ENCODE results near the gene ADGRF5.

ADGRF5 gene

GRCh38 chr6:46921731-46922130 is at the start of gene ADGRF5:
ADGRF5 (minus strand) TSS chr6:46921938; CDS start chr6:46906762, 15,176 bp downstream.
- no peaks in the 10 kb centered on the region for H3K27me3 Mint-ChIP-seq (ENCODE audit: low read depth)
- no peaks in the 10 kb centered on the region for H3K9me3 Mint-ChIP-seq
- no peak within 1 kb of the TSS for H3K4me3 Mint-ChIP-seq

GRCh38 chr6:46969206-46969605 is 47.5 kb upstream of the ADGRF5 start:
- no peak overlapping the region for H3K27ac Mint-ChIP-seq
- no peaks in the 10 kb centered on the region for H3K36me3 Mint-ChIP-seq (ENCODE audit: low read depth)
- no peaks in the 10 kb centered on the region for H3K9me3 Mint-ChIP-seq
- no peaks in the 10 kb centered on the region for H3K27me3 Mint-ChIP-seq (ENCODE audit: low read depth)
- no peak overlapping the region for H3K4me3 Mint-ChIP-seq
- no peak for DNase-seq (ENCODE audit: low spot score)
- no peaks in the 10 kb centered on the region for H3K4me1 Mint-ChIP-seq (ENCODE audit: low read depth)

More at GRCh38 chr6:46921731-46922130, at the start of gene ADGRF5:
- no peak for DNase-seq (ENCODE audit: low spot score)
- no peak within 1 kb of the TSS for H3K27ac Mint-ChIP-seq
- no peaks in the 10 kb centered on the region for H3K36me3 Mint-ChIP-seq (ENCODE audit: low read depth)
- H3K4me1 Mint-ChIP-seq (ENCODE audit: low read depth) = no peaks in the 10 kb centered on the region

GRCh38 chr6:46967826-46968349 is 46.1 kb upstream of the ADGRF5 start:
- Mint-ChIP-seq H3K4me3 (no peak overlapping the region), H3K36me3 (ENCODE audit: low read depth) (no peaks in the 10 kb centered on the region), H3K9me3 (no peaks in the 10 kb centered on the region), H3K27ac (no peak overlapping the region), H3K27me3 (ENCODE audit: low read depth) (no peaks in the 10 kb centered on the region), H3K4me1 (ENCODE audit: low read depth) (no peaks in the 10 kb centered on the region)
- no peak for DNase-seq (ENCODE audit: low spot score)

GRCh38 chr6:46964716-46965519 is 43.2 kb upstream of the ADGRF5 start:
- no peak overlapping the region for H3K27ac Mint-ChIP-seq
- no peaks in the 10 kb centered on the region for H3K4me1 Mint-ChIP-seq (ENCODE audit: low read depth)
- no peaks in the 10 kb centered on the region for H3K27me3 Mint-ChIP-seq (ENCODE audit: low read depth)

GRCh38 chr6:46963626-46964025 is 41.9 kb upstream of the ADGRF5 start:
- H3K36me3 Mint-ChIP-seq (ENCODE audit: low read depth) = no peaks in the 10 kb centered on the region
- DNase-seq (ENCODE audit: low spot score) = no peak
- no peaks in the 10 kb centered on the region for H3K9me3 Mint-ChIP-seq
- no peaks in the 10 kb centered on the region for H3K4me1 Mint-ChIP-seq (ENCODE audit: low read depth)
- H3K4me3 Mint-ChIP-seq = no peak overlapping the region
- H3K27me3 Mint-ChIP-seq (ENCODE audit: low read depth) = no peaks in the 10 kb centered on the region
- H3K27ac Mint-ChIP-seq = no peak overlapping the region

More at GRCh38 chr6:46964716-46965519, 43.2 kb upstream of the ADGRF5 start:
- Mint-ChIP-seq H3K4me3 (no peak overlapping the region), H3K9me3 (no peaks in the 10 kb centered on the region), H3K36me3 (ENCODE audit: low read depth) (no peaks in the 10 kb centered on the region)
- DNase-seq (ENCODE audit: low spot score) = no peak

- no peak overlapping the region for H3K27ac Mint-ChIP-seq
- no peak for DNase-seq (ENCODE audit: low spot score)
- no peaks in the 10 kb centered on the region for H3K36me3 Mint-ChIP-seq (ENCODE audit: low read depth)
- no peaks in the 10 kb centered on the region for H3K9me3 Mint-ChIP-seq
- H3K4me3 Mint-ChIP-seq = no peak overlapping the region
- H3K4me1 Mint-ChIP-seq (ENCODE audit: low read depth) = no peaks in the 10 kb centered on the region
- H3K27me3 Mint-ChIP-seq (ENCODE audit: low read depth) = no peaks in the 10 kb centered on the region
Observed at GRCh38 chr6:46963039-46963438, 41.3 kb upstream of the ADGRF5 start.

- DNase-seq (ENCODE audit: low spot score) = no peak
- Mint-ChIP-seq H3K36me3 (ENCODE audit: low read depth) (no peaks in the 10 kb centered on the region), H3K4me1 (ENCODE audit: low read depth) (no peaks in the 10 kb centered on the region), H3K4me3 (no peak overlapping the region), H3K27me3 (ENCODE audit: low read depth) (no peaks in the 10 kb centered on the region), H3K9me3 (no peaks in the 10 kb centered on the region), H3K27ac (no peak overlapping the region)
Observed at GRCh38 chr6:46961711-46962110, 40.0 kb upstream of the ADGRF5 start.

GRCh38 chr6:46961232-46961631 is 39.5 kb upstream of the ADGRF5 start:
- no peak overlapping the region for H3K4me3 Mint-ChIP-seq
- H3K27ac Mint-ChIP-seq = no peak overlapping the region
- no peak for DNase-seq (ENCODE audit: low spot score)
- H3K9me3 Mint-ChIP-seq = no peaks in the 10 kb centered on the region
- no peaks in the 10 kb centered on the region for H3K27me3 Mint-ChIP-seq (ENCODE audit: low read depth)
- no peaks in the 10 kb centered on the region for H3K4me1 Mint-ChIP-seq (ENCODE audit: low read depth)
- no peaks in the 10 kb centered on the region for H3K36me3 Mint-ChIP-seq (ENCODE audit: low read depth)

GRCh38 chr6:46959419-46959818 is 37.7 kb upstream of the ADGRF5 start:
- Mint-ChIP-seq H3K27ac (no peak overlapping the region), H3K27me3 (ENCODE audit: low read depth) (no peaks in the 10 kb centered on the region), H3K36me3 (ENCODE audit: low read depth) (no peaks in the 10 kb centered on the region), H3K4me1 (ENCODE audit: low read depth) (no peaks in the 10 kb centered on the region), H3K9me3 (no peaks in the 10 kb centered on the region), H3K4me3 (no peak overlapping the region)
- no peak for DNase-seq (ENCODE audit: low spot score)

GRCh38 chr6:46956409-46956808 is 34.7 kb upstream of the ADGRF5 start:
- H3K36me3 Mint-ChIP-seq (ENCODE audit: low read depth) = no peaks in the 10 kb centered on the region
- H3K9me3 Mint-ChIP-seq = no peaks in the 10 kb centered on the region
- no peaks in the 10 kb centered on the region for H3K27me3 Mint-ChIP-seq (ENCODE audit: low read depth)
- no peak for DNase-seq (ENCODE audit: low spot score)
- no peak overlapping the region for H3K4me3 Mint-ChIP-seq
- H3K4me1 Mint-ChIP-seq (ENCODE audit: low read depth) = no peaks in the 10 kb centered on the region
- no peak overlapping the region for H3K27ac Mint-ChIP-seq

- Mint-ChIP-seq H3K9me3 (no peaks in the 10 kb centered on the region), H3K27ac (no peak overlapping the region), H3K36me3 (ENCODE audit: low read depth) (no peaks in the 10 kb centered on the region), H3K4me3 (no peak overlapping the region), H3K27me3 (ENCODE audit: low read depth) (no peaks in the 10 kb centered on the region), H3K4me1 (ENCODE audit: low read depth) (no peaks in the 10 kb centered on the region)
- no peak for DNase-seq (ENCODE audit: low spot score)
Observed at GRCh38 chr6:46954837-46955451, 33.2 kb upstream of the ADGRF5 start.

GRCh38 chr6:46953921-46954320 is 32.2 kb upstream of the ADGRF5 start:
- no peaks in the 10 kb centered on the region for H3K9me3 Mint-ChIP-seq
- H3K4me3 Mint-ChIP-seq = no peak overlapping the region
- H3K27me3 Mint-ChIP-seq (ENCODE audit: low read depth) = no peaks in the 10 kb centered on the region
- H3K4me1 Mint-ChIP-seq (ENCODE audit: low read depth) = no peaks in the 10 kb centered on the region
- no peak for DNase-seq (ENCODE audit: low spot score)
- no peaks in the 10 kb centered on the region for H3K36me3 Mint-ChIP-seq (ENCODE audit: low read depth)
- H3K27ac Mint-ChIP-seq = no peak overlapping the region

- no peak for DNase-seq (ENCODE audit: low spot score)
- Mint-ChIP-seq H3K27ac (no peak overlapping the region), H3K36me3 (ENCODE audit: low read depth) (no peaks in the 10 kb centered on the region), H3K4me1 (ENCODE audit: low read depth) (no peaks in the 10 kb centered on the region), H3K9me3 (no peaks in the 10 kb centered on the region), H3K27me3 (ENCODE audit: low read depth) (no peaks in the 10 kb centered on the region), H3K4me3 (no peak overlapping the region)
Observed at GRCh38 chr6:46949632-46950280, 28.0 kb upstream of the ADGRF5 start.

GRCh38 chr6:46948699-46949098 is 27.0 kb upstream of the ADGRF5 start:
- Mint-ChIP-seq H3K4me1 (ENCODE audit: low read depth) (no peaks in the 10 kb centered on the region), H3K27me3 (ENCODE audit: low read depth) (no peaks in the 10 kb centered on the region), H3K27ac (no peak overlapping the region), H3K9me3 (no peaks in the 10 kb centered on the region), H3K36me3 (ENCODE audit: low read depth) (no peaks in the 10 kb centered on the region), H3K4me3 (no peak overlapping the region)
- DNase-seq (ENCODE audit: low spot score) = no peak
